ENCODE measurements around the gene LOXL3. TPM values are rescaled to one million over a fixed set of nuclear protein-coding genes. Genes with fewer than 3 reads are reported as not detected.

Gene LOXL3
- total RNA-seq, 1 experiment from 2014 or later = 4.1 TPM

DNA sequence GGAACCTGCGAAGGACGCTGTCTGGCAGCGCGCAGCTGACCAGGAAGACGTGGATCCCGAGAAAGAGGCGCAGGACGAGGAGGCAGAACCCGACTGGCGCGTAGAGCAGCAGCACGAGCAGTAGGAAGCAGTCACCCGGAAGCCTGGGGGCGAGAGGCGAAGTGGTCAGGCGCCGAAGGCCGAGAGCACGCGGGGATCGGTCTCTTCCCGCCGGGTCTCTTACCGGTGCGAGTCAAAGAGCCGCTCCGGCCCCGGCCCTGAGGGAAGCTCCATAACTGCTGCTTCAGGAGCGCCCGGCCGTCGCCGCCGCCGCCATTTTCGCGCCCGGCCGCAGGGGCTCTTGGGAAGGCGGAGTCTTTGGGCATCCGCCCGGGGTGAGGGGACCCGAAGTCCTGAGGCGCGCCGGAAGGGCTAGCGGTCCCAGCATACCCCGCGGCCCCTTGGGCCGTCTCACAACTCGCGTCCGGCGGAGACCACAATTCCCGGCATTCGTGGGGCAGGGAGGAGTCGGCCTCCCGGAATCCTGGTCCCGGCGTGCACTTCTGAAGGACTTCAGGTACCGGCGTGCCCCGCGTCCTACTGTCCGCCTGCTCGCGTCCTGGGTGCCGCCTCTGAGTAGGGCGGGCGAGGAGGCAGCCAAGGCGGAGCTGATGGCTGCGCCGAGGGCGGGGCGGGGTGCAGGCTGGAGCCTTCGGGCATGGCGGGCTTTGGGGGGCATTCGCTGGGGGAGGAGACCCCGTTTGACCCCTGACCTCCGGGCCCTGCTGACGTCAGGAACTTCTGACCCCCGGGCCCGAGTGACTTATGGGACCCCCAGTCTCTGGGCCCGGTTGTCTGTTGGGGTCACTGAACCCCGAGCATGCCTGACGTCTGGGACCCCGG is 24.1 kb downstream of the LOXL3 start, which contains the start of the genes AUP1 and HTRA2 (continued):
- TF ChIP-seq EGR1 (IDR thresholded peaks at IDR 0.05; ENCODE audit: low read depth) (no peak), TCF7L2 (IDR thresholded peaks at IDR 0.05; ENCODE audit: borderline replicate concordance, extremely low read depth, insufficient read depth, insufficient read length) (peak; percentile 94), EZH2 (IDR thresholded peaks at IDR 0.05) (no peak), RAD21 (IDR thresholded peaks at IDR 0.05; ENCODE audit: low read depth) (no peak), POLR2AphosphoS5 (IDR thresholded peaks at IDR 0.05; ENCODE audit: low read depth, low read length) (peak; percentile 95), SP1 (IDR thresholded peaks at IDR 0.05; ENCODE audit: low read depth) (no peak), SIN3A (IDR thresholded peaks at IDR 0.05; ENCODE audit: low read depth) (no peak), ZNF274 (IDR thresholded peaks at IDR 0.05; ENCODE audit: low read depth, low read length) (no peak), POLR2A (IDR thresholded peaks at IDR 0.05; ENCODE audit: borderline replicate concordance, extremely low read depth, insufficient read depth, insufficient read length) (peak; percentile 66), JUND (IDR thresholded peaks at IDR 0.05) (no peak), ZFX (IDR thresholded peaks at IDR 0.05) (peak; percentile 70; the same call in 1 of the 2 replicates), SRF (IDR thresholded peaks at IDR 0.05; ENCODE audit: low read depth) (no peak)
- TF ChIP-seq, protein P1, sequence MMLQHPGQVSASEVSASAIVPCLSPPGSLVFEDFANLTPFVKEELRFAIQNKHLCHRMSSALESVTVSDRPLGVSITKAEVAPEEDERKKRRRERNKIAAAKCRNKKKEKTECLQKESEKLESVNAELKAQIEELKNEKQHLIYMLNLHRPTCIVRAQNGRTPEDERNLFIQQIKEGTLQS (IDR thresholded peaks at IDR 0.05) = no peak

DNA sequence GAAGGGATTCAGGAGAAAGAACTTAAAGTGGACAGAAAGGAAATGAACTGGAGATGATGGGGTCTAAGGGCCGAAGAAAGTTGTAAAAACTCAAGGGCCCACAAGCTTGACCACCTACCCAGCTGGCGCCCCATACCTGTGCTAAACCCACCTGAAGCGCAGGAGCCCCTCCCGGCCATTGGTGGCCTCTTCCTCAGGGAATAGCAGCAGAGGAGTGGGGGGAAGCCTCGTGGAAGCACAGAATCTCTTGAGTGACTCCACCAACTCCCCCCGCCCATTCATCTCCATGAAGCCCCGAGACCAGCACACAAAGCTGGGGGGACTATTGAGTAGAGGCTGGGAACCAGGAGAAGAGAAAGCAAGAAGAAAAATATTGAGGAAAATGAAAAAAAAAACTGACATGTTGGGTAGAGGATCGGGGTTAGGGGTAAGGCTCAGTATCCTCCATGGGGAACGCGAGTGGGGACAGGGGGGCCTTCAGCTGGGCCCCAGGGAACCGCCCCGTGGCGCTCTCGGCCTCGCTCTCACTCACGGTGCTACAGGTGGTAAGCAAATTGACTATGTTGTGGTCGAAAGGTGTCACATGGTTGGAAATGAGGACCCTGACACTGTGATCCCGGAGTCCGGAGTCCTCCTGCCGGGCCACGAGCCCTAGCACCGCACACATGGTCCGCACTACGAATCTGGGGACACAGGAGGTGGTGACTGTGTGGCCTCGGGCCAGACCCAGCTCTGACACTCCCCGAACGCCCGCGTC is 25.0 kb downstream of the LOXL3 start:
- Histone ChIP-seq H3K9me2 (ENCODE audit: insufficient read depth) (no peaks in the 10 kb centered on the region), H4K20me1 (ENCODE audit: insufficient read depth) (no peaks in the 10 kb centered on the region), H3K4me2 (ENCODE audit: low read length) (peak overlapping the region; percentile 86), H3K4me1 (ENCODE audit: control insufficient read depth in 1 of 2, insufficient read depth in 2 of 2, low read length in 2 of 2) (peaks cover 14 to 30% of the 10 kb centered on the region in 2 experiments), H3K4me3 (replicated peaks in 1 of 2; ENCODE audit: low read depth in 1 of 2, low read length in 2 of 2) (peak overlapping the region; percentile 98 to 100), H3K9ac (ENCODE audit: low read length) (peak overlapping the region; percentile 98), H3K27ac (ENCODE audit: low read depth, low read length) (peak overlapping the region; percentile 94), H3K36me3 (ENCODE audit: control insufficient read depth in 1 of 2, insufficient read depth in 2 of 2, low read length in 2 of 2) (peaks cover 18 to 27% of the 10 kb centered on the region in 2 experiments), H2AFZ (ENCODE audit: low read depth, low read length, poor library complexity, severe bottlenecking) (no peak overlapping the region), H3K27me3 (ENCODE audit: insufficient read depth, low read length) (no peaks in the 10 kb centered on the region), H3K79me2 (ENCODE audit: insufficient read depth, low read length) (peaks cover 42% of the 10 kb centered on the region), H3K9me3 (ENCODE audit: control insufficient read depth in 1 of 2, insufficient read depth in 1 of 2, low read depth in 1 of 2, low read length in 2 of 2) (no peaks in the 10 kb centered on the region)
- ChIA-PET POLR2A (interaction anchor here (1.4 kb wide), 1 partner anchor 57 kb away, joined by 3 read pairs; the partner anchor contains the start of gene MRPL53), RAD21 (ENCODE audit: low non-redundant PET in 1 of 2, low total read pairs in 2 of 2, uncharacterized antibody in 2 of 2, unreplicated experiment in 2 of 2) (no interaction called here), CTCF (no interaction called here)
- TF ChIP-seq SP1 (IDR thresholded peaks at IDR 0.05; ENCODE audit: low read depth) (no peak), EZH2 (IDR thresholded peaks at IDR 0.05) (no peak), TCF7L2 (IDR thresholded peaks at IDR 0.05; ENCODE audit: borderline replicate concordance, extremely low read depth, insufficient read depth, insufficient read length) (no peak)
- TF ChIP-seq, protein P2, sequence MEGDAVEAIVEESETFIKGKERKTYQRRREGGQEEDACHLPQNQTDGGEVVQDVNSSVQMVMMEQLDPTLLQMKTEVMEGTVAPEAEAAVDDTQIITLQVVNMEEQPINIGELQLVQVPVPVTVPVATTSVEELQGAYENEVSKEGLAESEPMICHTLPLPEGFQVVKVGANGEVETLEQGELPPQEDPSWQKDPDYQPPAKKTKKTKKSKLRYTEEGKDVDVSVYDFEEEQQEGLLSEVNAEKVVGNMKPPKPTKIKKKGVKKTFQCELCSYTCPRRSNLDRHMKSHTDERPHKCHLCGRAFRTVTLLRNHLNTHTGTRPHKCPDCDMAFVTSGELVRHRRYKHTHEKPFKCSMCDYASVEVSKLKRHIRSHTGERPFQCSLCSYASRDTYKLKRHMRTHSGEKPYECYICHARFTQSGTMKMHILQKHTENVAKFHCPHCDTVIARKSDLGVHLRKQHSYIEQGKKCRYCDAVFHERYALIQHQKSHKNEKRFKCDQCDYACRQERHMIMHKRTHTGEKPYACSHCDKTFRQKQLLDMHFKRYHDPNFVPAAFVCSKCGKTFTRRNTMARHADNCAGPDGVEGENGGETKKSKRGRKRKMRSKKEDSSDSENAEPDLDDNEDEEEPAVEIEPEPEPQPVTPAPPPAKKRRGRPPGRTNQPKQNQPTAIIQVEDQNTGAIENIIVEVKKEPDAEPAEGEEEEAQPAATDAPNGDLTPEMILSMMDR (IDR thresholded peaks at IDR 0.05 in 2 of 3, conservative IDR thresholded peaks at IDR 0.05 in 1 of 3; ENCODE audit: borderline replicate concordance in 1 of 3, insufficient read depth in 1 of 3, low read depth in 2 of 3, low read length in 2 of 3) = 0 out of 6 replicates have a peak, but pooled peaks of 1 of the 3 experiments have one; percentile 11
- DNase-seq (ENCODE audit: low read depth, low spot score) (no peak), ATAC-seq (peak; percentile 18)
- BruUV-seq (replicated peaks) = TSS peak; percentile 65
- intact Hi-C loops (cut with micrococcal nuclease) = loop anchor here (1.0 kb wide), 2 partner anchors 45 to 74 kb away; partner anchors contain the start of gene TTC31
